Measurements from ENCODE around the gene PARP4. TPM values are rescaled to one million over a fixed set of nuclear protein-coding genes. Genes with fewer than 3 reads are reported as not detected.

The PARP4 gene
- polyA plus RNA-seq, 1 donor from 2014 or later: 0.76 TPM

DNA sequence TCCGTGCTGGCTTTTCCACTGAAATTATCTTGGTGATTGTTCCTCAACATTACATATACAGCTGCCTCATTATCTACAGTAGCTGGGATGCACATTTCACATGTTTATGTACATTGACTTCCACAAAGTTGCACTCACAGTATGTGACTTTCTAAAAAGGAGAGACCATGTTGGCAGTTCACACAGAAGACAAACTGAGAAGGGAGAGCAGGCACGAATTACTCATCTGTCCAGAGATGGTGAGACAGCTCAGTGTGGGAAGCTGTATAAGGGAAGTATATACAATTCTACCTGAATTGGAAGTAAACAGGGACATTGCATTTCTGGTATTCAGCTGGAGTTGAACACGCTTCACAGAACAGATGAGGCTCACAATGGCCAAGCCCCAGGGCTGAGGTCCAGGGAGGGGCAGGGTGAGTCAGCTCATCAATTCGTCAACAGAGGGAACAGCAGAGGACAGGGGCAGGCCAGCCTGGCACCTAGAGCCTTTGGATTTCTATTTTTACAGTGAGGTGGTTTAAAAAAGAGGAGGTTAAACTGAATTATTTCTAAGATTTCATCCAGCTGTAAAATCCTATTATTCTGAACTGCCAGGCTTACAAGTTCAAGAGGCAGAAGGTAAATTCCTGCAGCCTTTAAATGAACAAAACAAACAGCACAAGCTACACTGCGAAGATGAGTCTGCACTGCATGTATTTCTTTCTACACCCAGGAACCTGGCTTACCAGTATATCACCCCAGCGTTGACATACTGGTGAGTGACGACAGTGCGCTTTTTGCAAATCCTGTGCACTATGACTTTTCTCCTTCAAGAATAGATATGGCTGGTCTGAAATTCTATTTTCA, 9.8 kb downstream of the PARP4 start:
- Histone ChIP-seq H3F3A (ENCODE audit: insufficient read depth, low read length, poor library complexity, severe bottlenecking) (no peaks in the 10 kb centered on the region), H3K27me3 (ENCODE audit: insufficient read depth, low read depth, low read length) (no peaks in the 10 kb centered on the region), H3K36me3 (ENCODE audit: insufficient read depth, low read length) (no peaks in the 10 kb centered on the region), H3K27ac (ENCODE audit: low read length) (no peak overlapping the region), H2AFZ (ENCODE audit: low read depth, low read length) (no peak overlapping the region), H3K9me2 (ENCODE audit: insufficient read depth, low read length) (no peaks in the 10 kb centered on the region), H3K79me2 (replicated peaks; ENCODE audit: insufficient read depth, low read length) (no peaks in the 10 kb centered on the region), H3K4me3 (ENCODE audit: low read length) (no peak overlapping the region), H3K9me3 (ENCODE audit: low read length) (no peaks in the 10 kb centered on the region), H3K4me2 (ENCODE audit: low read length) (no peak overlapping the region), H4K20me1 (ENCODE audit: insufficient read depth) (no peaks in the 10 kb centered on the region), H3K9ac (ENCODE audit: low read length) (no peak overlapping the region)
- TF ChIP-seq POLR2AphosphoS5 (IDR thresholded peaks at IDR 0.05) (no peak), SMC3 (conservative IDR thresholded peaks at IDR 0.05; ENCODE audit: poor library complexity) (no peak), RAD21 (conservative IDR thresholded peaks at IDR 0.05) (no peak), EP300 (conservative IDR thresholded peaks at IDR 0.05; ENCODE audit: poor library complexity, severe bottlenecking) (no peak), MXI1 (conservative IDR thresholded peaks at IDR 0.05; ENCODE audit: poor library complexity, severe bottlenecking) (no peak), TAF1 (IDR thresholded peaks at IDR 0.05; ENCODE audit: low read depth) (no peak), EZH2 (IDR thresholded peaks at IDR 0.05; ENCODE audit: borderline replicate concordance, insufficient read depth, low read length, poor library complexity, severe bottlenecking) (no peak)
- TF ChIP-seq, protein P1, sequence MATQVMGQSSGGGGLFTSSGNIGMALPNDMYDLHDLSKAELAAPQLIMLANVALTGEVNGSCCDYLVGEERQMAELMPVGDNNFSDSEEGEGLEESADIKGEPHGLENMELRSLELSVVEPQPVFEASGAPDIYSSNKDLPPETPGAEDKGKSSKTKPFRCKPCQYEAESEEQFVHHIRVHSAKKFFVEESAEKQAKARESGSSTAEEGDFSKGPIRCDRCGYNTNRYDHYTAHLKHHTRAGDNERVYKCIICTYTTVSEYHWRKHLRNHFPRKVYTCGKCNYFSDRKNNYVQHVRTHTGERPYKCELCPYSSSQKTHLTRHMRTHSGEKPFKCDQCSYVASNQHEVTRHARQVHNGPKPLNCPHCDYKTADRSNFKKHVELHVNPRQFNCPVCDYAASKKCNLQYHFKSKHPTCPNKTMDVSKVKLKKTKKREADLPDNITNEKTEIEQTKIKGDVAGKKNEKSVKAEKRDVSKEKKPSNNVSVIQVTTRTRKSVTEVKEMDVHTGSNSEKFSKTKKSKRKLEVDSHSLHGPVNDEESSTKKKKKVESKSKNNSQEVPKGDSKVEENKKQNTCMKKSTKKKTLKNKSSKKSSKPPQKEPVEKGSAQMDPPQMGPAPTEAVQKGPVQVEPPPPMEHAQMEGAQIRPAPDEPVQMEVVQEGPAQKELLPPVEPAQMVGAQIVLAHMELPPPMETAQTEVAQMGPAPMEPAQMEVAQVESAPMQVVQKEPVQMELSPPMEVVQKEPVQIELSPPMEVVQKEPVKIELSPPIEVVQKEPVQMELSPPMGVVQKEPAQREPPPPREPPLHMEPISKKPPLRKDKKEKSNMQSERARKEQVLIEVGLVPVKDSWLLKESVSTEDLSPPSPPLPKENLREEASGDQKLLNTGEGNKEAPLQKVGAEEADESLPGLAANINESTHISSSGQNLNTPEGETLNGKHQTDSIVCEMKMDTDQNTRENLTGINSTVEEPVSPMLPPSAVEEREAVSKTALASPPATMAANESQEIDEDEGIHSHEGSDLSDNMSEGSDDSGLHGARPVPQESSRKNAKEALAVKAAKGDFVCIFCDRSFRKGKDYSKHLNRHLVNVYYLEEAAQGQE (IDR thresholded peaks at IDR 0.05; ENCODE audit: borderline replicate concordance): no peak
- TF ChIP-seq, protein P2, sequence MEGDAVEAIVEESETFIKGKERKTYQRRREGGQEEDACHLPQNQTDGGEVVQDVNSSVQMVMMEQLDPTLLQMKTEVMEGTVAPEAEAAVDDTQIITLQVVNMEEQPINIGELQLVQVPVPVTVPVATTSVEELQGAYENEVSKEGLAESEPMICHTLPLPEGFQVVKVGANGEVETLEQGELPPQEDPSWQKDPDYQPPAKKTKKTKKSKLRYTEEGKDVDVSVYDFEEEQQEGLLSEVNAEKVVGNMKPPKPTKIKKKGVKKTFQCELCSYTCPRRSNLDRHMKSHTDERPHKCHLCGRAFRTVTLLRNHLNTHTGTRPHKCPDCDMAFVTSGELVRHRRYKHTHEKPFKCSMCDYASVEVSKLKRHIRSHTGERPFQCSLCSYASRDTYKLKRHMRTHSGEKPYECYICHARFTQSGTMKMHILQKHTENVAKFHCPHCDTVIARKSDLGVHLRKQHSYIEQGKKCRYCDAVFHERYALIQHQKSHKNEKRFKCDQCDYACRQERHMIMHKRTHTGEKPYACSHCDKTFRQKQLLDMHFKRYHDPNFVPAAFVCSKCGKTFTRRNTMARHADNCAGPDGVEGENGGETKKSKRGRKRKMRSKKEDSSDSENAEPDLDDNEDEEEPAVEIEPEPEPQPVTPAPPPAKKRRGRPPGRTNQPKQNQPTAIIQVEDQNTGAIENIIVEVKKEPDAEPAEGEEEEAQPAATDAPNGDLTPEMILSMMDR (IDR thresholded peaks at IDR 0.05; ENCODE audit: poor library complexity, severe bottlenecking): no peak

DNA sequence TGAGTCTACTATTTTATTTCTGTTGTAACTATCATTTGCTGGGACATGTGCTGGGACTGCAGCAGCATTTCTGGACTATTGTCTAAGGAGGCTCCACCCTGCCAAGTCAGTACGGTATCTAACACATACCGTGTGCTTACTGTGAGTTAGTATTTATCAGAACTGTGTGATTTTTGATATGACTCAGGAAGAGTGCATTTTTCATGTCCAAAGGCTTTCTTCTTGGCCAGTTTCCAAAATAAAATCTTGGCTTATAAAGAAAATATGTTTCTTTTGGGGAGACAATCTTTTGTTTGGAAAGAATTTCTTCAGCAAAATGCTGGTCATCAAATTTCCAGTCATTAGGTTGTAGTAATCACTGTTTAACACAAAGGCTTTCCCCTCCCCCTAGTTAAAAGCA, 11.6 kb downstream of the PARP4 start:
- Histone ChIP-seq H3K27me3 (ENCODE audit: insufficient read depth, low read depth, low read length) (no peaks in the 10 kb centered on the region), H3K9me3 (ENCODE audit: low read length) (no peaks in the 10 kb centered on the region), H3K9ac (ENCODE audit: low read length) (no peak overlapping the region), H3K4me2 (ENCODE audit: low read length) (no peak overlapping the region), H3K79me2 (replicated peaks; ENCODE audit: insufficient read depth, low read length) (no peaks in the 10 kb centered on the region), H3K36me3 (ENCODE audit: insufficient read depth, low read length) (no peaks in the 10 kb centered on the region), H2AFZ (ENCODE audit: low read depth, low read length) (no peak overlapping the region), H3F3A (ENCODE audit: insufficient read depth, low read length, poor library complexity, severe bottlenecking) (no peaks in the 10 kb centered on the region), H3K27ac (ENCODE audit: low read length) (no peak overlapping the region), H4K20me1 (ENCODE audit: insufficient read depth) (no peaks in the 10 kb centered on the region), H3K9me2 (ENCODE audit: insufficient read depth, low read length) (no peaks in the 10 kb centered on the region), H3K4me3 (ENCODE audit: low read length) (no peak overlapping the region)
- TF ChIP-seq RAD21 (conservative IDR thresholded peaks at IDR 0.05) (no peak), MXI1 (conservative IDR thresholded peaks at IDR 0.05; ENCODE audit: poor library complexity, severe bottlenecking) (no peak), SMC3 (conservative IDR thresholded peaks at IDR 0.05; ENCODE audit: poor library complexity) (no peak), TAF1 (IDR thresholded peaks at IDR 0.05; ENCODE audit: low read depth) (no peak), POLR2AphosphoS5 (IDR thresholded peaks at IDR 0.05) (no peak), EZH2 (IDR thresholded peaks at IDR 0.05; ENCODE audit: borderline replicate concordance, insufficient read depth, low read length, poor library complexity, severe bottlenecking) (no peak), EP300 (conservative IDR thresholded peaks at IDR 0.05; ENCODE audit: poor library complexity, severe bottlenecking) (no peak)
- TF ChIP-seq, protein P1 (IDR thresholded peaks at IDR 0.05; ENCODE audit: borderline replicate concordance): no peak
- TF ChIP-seq, protein P2 (IDR thresholded peaks at IDR 0.05; ENCODE audit: poor library complexity, severe bottlenecking): no peak

Measured in neural cell (in vitro differentiated cells).